Fibroblast of mammary gland (primary cell): Measurements from ENCODE around the gene TRPV3.

Experiments used
- DNase-seq: peaks from one replicate; pipeline ENCODE4 v3.0.0-alpha.2; 2010; ENCODE audit warnings: low read depth
- H3K4me3 ChIP-seq: 2 replicates; pipeline ENCODE4 v1.5.1; 2011; ENCODE audit warnings: low read depth, mild to moderate bottlenecking, low read length, moderate library complexity; ENCODE audit not compliant: control insufficient read depth
- CTCF ChIP-seq: conservative IDR thresholded peaks from 2 replicates; pipeline ENCODE4 v1.5.1; 2011; ENCODE audit warnings: low read depth, low read length, inconsistent platforms; ENCODE audit not compliant: control insufficient read depth, insufficient read depth

The TRPV3 gene

DNA sequence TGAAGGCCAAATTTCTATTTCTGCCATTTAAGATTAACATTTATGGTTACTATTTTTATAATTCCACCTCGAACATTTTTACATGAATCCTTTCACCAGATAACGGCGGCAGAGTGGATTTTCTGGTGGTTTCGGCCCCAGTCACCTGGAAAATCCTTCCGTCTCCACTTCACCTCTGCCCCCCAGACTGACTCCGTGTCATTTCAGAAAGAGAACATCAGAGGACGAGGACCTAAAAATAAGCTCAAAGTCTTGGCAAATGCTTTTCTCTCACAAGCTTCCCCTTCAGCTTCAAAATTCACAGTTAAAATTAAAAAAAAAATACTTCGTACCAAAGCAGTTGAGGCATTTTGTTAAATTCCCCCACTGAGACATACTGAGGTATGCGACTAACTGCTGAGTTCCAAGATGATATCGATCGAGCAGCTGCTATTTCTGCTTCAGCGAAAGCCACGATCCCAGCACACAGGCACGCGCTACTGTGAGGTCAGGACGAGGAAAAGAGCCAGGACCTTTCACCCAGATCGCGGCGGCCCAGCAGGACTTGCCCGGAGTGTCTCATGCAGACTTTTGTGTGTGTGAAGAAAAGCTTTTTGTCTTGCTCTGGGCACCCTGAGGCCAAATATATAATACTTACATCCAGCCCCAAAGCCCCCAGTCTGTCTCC is 45.0 kb downstream of the TRPV3 start:
- DNase-seq: peak; percentile 85
- no peak overlapping the region for H3K4me3 ChIP-seq
- TF ChIP-seq CTCF: no peak

DNA sequence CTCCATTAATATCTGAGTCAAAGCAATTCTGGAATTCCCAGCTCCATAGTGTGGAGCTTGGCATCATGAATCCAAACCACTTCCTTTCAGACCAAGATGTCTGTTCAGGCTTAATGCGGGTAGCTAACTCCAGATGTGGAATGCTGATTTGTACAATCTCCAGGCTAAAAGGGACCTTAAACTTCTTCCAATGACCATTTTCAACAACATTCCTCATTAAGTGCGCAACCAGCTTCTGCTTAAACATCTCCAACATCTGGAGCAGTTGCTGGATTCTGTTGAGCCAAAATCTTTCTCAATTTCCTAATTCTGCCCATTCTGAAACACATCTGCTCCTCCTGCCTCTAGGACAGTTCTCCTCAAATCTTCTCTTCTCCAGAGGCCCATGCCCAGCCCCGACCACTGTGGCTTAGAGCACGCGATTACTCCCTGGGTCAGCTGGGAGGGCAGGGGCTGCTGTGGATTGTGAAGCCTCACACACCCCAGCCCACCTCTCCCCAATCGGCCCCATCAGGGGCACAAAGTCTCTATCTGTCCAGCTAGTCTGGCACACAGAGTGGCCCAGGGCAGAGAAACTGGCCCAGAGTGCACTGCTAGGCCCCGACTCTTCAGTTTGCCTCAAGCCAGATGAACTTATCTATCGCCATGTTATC is 45.6 kb downstream of the TRPV3 start:
- DNase-seq: peak; percentile 62
- no peak overlapping the region for H3K4me3 ChIP-seq
- no peak for TF ChIP-seq CTCF

DNA sequence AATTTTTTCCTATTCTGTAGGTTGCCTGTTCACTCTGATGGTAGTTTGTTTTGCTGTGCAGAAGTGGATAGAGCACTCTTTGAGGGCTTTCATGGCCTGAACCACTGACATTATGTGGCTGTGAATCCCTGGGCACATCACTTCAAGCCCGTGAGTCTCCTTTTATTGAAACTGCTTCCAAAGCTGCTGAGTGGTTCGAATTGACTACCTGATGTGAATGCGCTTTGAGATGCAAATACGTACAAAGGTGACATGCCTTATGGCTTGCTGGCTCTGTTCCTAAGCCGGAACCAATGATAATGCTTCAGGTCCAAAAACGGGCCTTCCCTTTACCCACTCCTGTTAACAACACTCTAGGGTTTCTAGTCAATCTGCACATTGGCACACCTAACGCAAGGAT is 47.5 kb downstream of the TRPV3 start:
- no peak for DNase-seq
- no peak for TF ChIP-seq CTCF
- H3K4me3 ChIP-seq: no peak overlapping the region

GRCh38 chr17:3507869-3508268 is 49.7 kb downstream of the TRPV3 start:
- no peak for DNase-seq
- no peak for TF ChIP-seq CTCF
- H3K4me3 ChIP-seq: no peak overlapping the region

DNA sequence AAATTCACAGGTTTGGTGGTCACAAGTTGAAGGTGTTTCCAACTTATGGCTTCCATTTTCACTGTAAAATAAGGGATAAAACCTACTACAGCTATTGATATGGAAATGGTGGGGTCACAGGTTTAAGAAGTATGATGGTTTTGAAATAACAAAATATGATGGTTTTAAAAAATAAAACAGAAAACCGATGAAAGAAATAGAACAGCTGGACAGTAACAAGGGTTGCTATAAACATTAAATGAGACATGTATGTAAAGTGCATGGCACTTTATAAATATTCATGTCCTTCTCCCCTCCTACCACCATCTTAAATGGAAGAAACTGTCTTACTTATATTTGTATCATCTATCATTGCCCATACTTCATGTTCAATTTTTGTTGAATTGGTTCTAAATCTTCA is 50.5 kb downstream of the TRPV3 start:
- no peak for TF ChIP-seq CTCF
- DNase-seq: no peak
- no peak overlapping the region for H3K4me3 ChIP-seq

DNA sequence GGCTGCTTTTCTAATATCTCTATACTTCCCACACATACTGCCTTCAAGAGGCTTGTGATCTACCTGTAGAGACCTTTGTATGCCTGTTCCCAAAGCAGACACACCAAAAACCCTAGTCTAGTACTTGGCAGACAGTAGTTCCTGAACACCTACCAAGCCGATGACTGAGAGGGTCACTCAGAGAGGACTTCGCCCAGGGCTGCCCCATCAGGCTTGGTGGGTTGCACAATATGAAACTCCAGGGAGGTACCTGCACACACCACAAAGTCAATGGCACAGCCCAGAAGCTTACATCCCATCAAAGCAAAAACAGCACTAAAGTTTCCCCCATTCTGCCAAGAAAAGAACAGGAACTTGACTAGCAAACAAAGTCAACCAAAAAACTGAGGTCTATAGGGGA is 51.6 kb downstream of the TRPV3 start:
- no peak overlapping the region for H3K4me3 ChIP-seq
- no peak for DNase-seq
- no peak for TF ChIP-seq CTCF

DNA sequence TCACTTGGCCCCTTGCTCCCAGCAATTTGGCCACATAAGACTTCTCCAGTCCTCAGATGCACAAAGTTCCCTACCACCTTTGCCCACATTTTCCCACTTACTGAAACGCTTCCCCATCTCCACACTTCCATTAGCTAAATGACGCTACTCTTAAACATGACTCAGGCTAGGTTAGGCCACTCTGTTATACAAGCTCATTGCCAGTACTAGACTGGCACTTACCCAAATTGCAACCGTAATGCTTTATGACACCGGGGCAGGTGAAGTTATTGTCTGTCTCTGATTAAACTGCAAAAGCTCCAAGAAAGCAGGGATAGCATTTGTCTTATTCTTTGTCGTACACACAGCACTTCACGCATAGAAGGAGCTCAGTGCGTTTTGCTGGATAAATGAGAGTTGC is 52.6 kb downstream of the TRPV3 start:
- no peak for TF ChIP-seq CTCF
- no peak for DNase-seq
- no peak overlapping the region for H3K4me3 ChIP-seq
